Activated CD8-positive, alpha-beta memory T cell treated with anti-CD3 and anti-CD28 coated beads, Interleukin-2, amount 50 U/mL, for 48 hours (primary cell): ENCODE data around the gene TLCD1.
A peak's percentile ranks its signal among the peaks of the same experiment; 100 is the strongest.

Source experiments
- DNase-seq: peaks from one replicate; pipeline ENCODE4 v3.0.0-alpha.2; 2020

TLCD1 gene

DNA sequence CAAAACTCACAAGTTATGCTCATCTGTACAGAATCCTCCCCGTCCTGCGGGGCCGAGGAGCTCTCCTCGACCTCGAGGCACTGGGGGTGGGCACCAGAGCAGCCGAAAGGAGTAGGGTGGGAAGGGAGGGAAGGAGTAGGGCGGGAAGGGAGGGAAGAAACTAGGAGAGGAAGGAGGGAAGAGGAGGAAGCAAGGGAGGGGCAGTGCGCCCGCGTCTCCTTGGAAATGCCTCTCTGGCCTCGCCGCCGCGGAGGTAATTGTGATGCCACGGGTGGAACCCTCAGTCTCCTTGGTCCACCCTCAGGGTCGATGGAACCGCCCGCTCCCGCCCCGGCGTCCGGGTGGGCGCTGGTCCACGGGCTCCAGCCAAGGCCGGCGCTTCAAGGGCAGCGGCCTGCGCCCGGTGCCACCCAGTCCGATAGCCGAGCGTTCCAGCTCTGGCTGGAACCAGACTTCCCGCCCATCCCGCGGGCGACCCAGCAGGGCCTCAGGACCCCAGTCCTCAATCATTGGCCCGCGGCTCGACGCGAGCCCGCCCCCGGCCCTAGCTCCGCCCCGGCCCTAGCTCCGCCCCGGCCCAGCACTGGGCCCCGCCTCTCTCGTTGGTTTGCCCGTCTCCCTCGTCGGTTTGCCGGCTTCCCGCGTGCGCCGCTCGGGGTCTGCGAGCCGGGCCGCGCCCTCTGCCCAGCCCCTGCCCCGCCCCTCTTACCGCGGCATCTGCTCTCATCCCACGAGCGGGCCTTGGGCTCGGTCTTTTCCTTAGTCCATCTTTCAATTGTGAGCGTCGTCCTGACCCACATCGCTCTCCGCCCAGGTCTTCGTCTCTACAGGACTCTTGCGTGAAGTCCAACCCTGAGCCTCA lies 14.9 kb downstream of the TLCD1 start:
- DNase-seq: peak; percentile 97

DNA sequence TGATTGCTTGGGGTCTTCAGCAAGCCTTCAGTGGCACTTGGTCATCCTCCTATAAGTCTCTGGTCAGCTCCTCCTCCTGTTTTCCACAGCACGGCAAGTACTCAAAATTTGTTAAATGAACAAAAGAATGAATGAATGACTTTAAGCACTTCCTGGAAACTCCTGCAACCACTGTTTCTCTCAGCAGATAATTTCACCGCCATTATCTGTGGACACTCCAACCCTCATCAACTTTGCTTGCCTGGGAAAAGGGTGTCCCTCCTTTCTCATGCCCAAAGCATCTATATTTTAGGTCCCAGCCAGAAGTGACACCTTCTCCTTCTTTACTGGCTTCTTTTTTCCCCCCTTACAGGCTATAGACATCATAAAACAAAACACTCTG lies 18.7 kb downstream of the TLCD1 start:
- no peak for DNase-seq

DNA sequence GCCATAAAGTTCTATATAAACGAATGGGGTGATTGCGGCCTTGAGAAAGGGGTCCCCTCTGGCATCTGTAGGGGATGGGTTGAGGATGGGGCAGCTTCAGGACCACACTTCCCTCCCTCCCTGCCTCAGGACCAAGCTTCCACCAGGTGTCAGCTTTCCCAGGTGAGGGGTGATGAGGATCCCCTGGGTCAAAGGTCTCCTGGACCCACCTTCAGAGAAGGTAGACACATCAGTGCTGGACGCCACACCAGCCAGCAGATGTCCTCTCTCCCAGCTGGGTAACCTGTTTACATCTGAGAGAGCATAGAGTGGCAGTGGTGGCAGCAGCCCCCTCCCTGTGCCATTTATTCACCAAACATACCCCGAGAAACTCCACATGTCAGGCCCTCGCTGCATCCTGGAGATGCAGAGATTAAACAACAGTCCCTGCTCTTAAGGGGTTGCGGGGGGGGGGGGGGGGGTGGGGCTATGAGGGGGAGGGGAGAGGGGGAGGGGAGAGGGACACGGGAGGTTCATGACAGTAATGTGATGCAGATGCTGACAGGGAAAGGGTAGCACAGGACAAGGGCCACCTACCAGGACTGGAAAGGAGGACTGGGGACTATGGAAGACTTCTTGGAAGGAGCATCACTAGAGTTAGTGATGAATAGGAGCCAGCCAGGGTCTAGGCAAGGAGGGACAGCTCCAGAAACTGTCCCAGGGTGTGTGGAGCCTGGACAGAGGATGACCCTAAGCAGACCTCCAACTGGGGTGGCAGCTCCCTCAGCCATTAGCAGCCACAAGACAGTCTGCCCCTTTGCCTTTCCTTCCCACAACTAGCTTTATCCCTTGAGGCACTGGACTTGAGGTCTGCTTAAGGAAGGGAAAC lies 19.3 kb downstream of the TLCD1 start:
- DNase-seq: no peak

DNA sequence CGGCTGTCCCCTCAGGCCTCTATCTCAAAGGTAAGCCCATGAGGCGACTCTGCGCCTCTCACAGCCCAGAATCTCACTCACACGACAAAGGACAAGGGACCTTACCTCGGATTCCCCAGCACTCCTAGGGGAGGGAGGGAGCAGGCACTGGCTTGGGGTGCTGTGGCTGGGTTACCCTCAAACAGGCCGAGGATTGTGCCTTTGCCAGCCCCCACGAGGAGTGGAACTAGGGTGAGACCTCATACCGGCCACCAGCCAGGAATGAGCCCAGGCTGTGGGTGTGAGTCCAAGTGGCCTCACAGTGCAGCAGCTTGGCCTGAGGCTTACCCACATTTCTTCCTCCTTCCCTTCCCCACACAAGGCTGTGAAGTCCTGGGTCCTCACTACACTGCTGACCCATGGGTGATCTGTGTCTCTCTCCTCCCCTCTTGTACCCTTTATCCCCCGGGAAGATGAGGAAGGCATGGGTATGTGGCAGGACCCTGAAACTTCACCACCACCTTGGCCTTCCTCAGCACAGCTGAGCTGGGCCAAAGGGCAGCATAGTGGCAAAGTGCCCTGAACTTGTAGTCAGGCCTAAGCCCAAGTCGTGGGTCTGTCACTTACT lies 20.2 kb downstream of the TLCD1 start:
- DNase-seq: no peak

DNA sequence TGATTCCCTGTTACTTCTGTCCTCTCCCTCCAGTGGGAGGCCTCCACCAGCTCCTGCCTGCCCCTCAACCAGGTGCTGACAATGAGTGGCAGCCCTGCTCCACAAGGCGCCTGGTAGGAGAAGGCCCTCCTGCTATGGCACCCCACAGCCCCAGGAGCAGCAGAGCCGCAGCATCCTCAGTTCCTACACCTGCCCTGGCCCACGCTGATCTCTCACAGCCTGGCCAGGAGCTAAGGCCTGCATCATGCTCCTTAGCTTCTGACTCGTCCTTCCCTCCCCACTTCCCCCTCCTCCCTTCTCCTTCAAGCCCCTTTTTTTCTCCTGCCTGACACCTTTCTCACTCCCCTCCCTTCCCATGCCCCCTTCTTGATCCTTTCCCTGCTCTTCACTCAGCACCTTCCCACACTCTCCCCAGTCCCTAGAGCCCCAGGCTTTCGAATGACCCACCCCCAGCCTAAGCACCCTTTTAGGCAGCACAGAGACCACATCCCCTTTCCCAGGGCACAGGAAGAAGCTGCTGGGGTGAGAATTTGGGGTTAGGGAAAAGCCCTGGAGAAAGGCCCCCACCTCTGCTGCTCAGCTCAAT lies 20.9 kb downstream of the TLCD1 start:
- DNase-seq: no peak

DNA sequence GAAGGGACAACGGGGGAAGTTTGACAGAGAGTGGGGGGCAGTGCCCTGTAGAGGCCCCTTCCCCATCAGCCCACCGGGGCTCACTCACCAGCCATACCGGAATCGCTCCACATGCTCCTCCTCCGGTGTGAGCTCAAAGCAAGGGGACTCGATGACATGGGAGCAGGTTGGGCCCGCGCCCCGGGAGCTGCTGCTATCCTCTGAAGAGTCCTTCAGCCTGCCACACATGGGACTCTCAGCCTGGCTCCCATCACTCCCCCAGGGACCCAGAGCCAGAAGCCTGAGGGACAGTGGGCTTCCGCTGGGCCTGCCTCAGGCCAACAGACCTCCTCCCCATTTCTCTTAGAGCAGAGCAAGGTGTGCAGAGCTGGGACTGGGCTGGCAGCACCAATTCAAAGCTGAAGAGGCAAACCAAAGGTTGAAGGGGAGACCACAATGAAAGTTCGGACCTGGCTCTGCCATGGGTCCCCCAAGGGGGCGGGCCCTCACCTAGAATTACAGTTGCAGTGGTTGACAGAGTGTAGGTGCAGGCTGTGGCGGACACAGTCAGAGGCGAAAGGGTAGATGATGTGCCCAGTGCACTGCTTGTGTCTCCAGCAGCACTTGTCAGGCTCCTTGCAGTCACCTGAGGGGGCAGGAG lies 21.7 kb downstream of the TLCD1 start:
- no peak for DNase-seq

DNA sequence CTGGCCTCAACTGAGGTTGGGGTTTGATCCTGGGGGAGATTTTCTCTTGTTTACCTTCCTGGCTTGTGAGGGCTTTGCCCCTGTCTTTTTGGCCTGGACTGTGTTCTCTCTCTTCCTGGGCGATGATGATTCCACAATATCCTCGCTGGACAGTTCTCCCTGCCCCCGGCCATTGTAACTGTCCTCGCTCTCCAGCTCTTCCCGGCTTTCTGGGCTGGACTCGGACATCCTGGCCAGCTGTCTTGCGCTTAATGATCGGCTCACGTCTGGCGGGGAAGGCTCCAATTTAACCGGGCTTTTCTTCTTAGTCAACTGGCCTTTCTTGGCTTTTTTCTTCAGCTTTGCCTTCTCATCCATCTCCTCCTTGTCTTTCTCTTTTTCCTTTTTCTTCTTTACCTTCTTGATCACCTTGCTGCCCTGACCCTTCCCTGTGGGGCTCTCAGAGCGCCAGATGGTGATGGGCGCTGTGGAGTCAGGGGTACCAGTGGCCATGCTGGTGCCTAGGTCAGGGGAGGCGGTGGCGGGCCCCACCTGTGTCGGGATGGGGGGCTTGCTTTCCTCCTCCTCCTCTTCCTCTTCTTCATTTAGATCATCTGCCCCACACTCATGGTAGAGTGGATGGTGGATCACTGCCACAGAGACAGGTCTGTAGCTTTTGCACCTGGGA lies 22.3 kb downstream of the TLCD1 start:
- DNase-seq: no peak

DNA sequence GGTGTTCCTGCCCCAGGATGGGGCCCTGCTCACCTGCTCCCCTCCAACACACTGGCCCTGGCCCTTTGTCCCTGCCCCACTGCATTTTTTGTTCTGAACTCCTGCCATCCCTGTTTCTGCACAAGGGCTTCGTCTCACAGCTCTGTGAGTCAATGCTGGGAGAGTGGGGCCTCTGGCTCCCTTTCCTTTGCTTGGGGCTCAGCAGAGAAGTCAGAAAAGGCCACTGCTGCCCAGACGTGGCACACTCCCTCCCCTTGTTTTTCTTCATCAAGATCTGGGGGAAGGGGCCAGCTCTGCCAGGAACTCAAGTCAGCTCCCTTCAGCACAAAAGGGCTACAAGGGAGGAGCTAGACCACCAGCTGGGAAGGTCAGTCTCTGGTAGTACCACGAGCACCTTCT lies 23.3 kb downstream of the TLCD1 start:
- no peak for DNase-seq

DNA sequence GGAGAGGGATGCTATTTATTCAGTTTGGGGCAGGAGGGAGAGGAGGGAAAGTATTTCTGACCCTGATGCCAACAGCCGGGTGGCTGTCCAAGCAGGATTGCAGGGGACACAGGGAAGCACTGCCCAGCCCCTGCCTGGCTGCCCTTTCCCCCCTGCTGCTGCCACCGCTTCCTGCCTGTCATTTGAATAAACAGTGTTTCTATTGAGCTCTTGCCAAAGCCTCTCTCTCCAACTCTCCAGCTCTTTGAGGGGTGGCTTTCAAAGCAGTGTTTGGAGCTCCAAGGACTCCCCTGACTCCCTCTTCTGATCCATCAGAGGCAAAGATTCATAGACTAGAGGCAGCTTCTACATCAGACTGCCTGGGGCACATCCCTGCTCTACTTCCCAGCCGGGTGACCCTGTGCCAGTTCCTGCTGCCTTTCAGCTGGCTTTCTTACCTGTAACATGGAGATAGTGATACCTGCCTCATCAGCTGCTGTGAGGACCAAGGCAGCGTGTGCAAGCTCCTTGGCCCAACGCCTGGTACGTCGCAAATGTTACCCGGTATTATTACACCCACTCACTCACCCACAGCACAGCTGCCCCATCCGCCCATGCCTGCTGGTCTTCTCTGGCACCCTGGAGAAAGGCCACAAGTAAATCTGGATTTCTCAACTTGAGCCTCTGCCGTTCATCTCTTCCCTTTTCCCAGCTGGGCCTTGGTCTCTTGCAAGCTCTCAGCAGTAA lies 23.8 kb downstream of the TLCD1 start:
- DNase-seq: no peak

DNA sequence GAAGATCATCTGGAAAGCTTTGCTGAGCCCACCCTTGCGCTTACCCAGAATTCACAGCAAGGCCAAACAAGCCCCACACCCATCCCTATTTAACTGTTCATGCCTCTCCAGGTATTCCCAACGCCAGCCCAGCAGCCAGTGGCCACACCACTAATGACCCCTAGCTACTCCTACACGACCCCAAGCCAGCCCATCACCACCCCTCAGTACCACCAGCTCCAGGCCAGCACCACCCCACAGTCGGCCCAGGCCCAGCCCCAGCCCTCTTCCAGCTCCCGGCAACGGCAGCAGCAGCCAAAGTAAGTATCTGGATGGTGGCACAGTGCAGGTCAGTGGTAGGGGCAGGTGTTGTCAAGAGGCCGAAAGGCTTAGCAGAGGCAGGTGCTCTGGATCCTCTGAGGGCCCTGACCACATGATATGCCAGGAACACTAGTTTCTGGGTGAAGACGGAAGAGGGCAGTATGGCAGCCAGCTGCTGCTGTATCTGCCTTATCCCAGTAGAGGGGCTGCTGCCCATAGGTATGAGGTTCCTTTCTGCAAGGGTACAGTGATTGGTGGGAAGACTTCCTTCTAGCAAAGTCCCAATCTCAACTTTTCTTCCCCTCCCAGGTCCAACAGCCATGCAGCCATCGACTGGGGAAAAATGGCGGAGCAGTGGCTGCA lies 25.1 kb downstream of the TLCD1 start:
- DNase-seq: no peak

DNA sequence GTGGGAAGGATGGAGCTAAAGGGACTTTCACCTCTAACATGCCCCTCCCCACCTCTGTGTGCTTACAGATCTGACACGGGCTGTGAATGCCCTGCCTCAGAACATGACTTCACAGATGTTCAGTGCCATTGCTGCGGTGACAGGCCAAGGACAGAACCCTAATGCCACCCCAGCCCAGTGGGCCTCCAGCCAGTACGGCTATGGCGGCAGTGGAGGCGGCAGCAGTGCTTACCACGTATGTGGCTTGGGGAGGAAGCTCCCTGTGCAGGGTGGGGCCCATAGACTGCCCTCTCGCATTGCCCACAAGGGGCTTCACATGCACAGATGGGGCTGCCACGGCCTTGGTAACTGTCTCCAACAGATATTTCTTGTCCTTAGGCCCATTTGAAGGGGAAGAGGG lies 25.8 kb downstream of the TLCD1 start:
- DNase-seq: no peak

DNA sequence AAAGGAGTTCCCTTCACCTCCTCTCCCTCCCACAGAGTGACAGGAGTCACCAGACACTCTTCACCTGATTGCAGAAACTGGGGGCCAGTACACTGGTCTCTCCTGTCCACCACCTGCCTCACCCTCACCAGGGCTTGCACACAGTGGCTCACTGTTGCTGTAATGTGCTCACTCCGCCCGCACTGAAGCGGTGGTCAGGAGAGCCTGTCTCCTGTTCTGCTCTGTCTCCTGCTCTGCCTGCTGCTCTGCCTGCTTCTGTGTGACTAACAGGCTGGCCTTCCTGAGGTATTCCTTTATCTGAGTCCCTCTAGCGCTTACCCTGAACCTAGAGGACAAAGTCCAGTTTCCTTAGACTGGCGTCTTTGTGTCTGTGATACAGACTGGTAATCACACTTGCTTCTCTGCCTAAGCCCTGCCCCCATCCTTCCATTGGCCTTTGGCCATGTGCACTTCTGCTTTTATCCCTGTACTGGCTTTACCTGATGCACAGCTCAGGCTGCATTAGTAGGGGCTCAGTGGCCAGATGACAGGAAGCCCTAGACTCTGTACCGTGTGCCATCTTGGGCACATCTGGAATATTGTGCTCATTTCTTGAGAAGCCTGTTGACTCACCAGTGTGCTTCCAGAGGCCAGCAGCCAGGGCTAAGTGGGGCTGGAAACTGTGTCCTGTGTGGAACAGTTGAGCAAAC lies 27.6 kb downstream of the TLCD1 start:
- no peak for DNase-seq

DNA sequence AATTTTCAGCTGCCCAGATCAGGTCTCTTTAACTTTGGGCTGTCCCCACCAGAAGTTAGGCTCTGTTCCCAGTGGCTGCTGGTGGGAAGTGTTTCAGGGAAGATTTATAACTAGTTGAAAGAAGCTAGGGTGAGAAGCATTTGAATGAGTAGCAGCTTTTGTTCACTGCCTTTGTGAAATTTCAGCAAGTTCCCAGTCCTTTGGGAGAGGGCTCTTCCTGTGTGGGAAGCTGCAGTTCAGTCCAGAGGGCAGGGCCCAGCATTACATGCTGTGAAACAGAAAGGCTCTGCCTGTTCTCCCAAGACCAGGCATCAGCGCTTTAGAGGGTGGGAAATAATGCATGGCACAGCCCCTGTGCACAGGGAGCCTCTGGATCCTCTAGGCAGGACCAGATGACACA lies 32.2 kb downstream of the TLCD1 start:
- DNase-seq: no peak

DNA sequence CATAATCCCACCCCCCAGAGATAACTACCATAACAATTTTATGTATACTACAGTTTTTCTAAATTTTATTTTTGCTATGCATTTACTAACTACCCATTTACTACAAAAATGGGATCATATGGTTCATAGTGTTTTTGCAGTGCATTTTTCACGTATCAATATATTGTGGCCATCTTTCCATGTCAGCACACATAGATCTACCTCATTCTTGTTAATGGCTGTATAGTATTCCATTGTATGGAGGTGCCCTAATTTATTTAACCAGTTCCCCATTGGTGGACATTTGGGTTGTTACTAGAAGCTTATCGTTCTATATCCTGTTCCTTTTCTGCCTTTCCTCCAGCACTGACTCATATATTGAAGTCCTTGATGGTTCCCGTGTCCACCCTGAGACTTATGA lies 37.0 kb downstream of the TLCD1 start:
- DNase-seq: no peak

DNA sequence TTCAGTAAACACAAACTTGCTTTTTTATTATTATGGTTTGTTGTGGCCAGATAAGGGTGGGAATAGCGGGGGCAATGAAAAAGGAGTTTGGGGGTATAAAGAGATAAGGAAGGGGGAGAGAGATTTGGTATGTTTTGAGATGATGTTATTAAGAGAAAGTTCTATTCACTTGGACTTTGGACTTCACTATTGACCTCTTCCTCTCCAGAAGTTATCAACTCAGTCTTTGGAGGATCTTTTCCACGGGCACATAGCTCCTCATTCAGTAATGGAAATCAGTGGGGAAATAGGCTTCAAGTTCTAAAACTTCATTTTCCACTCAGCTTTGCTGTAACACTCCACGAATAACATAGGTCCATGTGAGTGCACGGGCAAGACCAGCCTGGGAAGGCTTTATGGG lies 37.6 kb downstream of the TLCD1 start:
- no peak for DNase-seq

DNA sequence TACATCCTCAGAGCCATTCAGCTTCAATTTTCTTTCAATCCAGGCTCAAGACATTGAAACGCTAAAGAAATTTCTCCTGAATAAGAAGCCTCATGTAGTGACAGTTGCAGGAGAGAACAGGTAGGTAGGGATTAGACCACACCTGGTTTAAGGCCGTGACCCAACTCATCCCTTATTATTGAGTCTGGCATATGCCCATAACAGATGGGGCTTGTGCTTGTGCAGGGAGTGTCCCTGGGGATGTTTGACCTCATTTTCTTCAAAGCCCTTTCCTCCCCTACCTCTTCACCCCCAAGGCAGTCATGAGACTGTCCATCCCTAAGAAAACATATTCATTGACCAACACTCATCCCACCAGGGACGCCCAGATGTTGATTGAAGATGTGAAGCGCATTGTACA lies 39.7 kb downstream of the TLCD1 start:
- no peak for DNase-seq

DNA sequence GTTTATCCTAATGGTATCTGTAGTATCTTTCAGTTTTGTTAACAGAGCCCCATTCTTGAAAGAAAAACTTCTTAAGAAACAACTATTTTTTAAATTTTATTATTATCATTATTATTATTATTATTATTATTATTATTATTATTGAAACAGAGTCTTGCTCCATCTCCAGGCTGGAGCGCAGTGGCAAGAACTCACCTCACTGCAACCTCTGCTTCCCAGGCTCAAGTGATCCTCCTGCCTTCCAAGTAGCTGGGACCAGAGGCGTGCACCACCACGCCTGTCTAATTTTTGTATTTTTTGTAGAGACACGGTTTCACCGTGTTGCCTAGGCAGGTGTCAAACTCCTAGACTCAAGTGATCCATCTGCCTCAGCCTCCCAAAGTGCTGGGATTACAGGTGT lies 40.7 kb downstream of the TLCD1 start:
- no peak for DNase-seq

DNA sequence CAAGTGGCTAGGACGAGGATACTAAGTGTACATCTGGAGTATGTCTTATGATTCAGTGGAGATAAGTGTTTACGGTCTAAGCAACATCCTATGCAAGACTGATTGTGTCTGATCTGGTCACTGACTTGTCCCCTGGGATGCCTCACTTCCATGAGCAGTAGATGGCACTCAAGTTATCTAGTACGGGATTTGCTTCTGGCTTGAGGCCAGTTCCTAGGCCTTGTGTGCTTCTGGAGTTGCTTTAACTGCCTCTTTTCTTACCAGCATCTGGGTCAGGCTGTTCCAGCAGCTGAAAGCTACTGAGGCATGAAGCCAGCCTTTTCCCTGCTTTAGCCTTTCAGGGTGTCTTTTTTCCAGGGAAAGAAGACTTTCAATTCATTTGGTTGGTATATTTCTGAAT lies 41.1 kb downstream of the TLCD1 start:
- DNase-seq: no peak

DNA sequence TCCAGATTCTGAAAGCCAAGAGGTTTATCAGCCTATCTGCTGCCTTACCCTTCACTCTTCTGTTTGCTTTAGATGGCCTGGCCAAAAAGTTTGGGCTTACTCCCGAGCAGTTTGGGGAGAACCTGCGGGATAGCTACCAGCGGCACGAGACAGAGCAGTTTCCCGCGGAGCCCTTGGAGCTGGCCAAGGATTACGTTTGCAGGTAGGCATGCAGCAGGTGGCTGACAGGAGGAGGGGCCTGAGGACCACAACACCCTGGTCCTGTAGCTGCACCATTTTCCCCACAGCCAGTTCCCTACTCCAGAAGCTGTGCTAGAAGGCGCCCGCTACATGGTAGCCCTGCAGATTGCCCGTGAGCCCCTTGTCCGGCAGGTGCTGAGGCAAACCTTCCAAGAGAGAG lies 43.4 kb downstream of the TLCD1 start:
- no peak for DNase-seq

DNA sequence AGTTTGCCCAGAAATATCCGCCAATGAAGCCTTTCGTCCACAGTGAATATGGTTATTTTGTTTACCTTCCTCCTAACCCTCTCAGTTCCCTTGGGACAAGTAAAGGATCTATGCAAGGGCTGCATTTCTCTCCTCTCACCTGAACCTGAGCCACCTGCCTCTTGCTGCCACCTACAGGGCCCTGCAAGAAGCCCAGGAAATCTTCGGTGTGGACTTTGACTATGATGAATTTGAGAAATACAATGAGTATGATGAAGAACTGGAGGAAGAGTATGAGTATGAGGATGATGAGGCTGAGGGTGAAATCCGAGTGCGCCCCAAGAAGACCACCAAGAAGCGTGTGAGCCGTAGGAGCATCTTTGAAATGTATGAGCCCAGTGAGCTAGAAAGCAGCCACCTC lies 50.1 kb downstream of the TLCD1 start:
- no peak for DNase-seq
